Activated naive CD8-positive, alpha-beta T cell treated with anti-CD3 and anti-CD28 coated beads, Interleukin-2, amount 50 U/mL, for 24 hours (primary cell): ENCODE data around the gene PPM1F.

Experiments used
- ATAC-seq: fragments of 150-1000 bp; cut with Tn5 transposase; one replicate; pipeline ENCODE4 v1.10.0; 2021
- DNase-seq: peaks from one replicate; pipeline ENCODE4 v3.0.0; 2021
- H3K27ac Mint-ChIP-seq: one replicate; pipeline ENCODE4 v1.8.0; 2021; ENCODE audit warnings: mild to moderate bottlenecking, mixed read lengths
- H3K27me3 Mint-ChIP-seq: one replicate; pipeline ENCODE4 v1.8.0; 2021; ENCODE audit warnings: mixed read lengths
- H3K36me3 Mint-ChIP-seq: one replicate; pipeline ENCODE4 v1.8.0; 2021; ENCODE audit warnings: low read depth, mixed read lengths
- H3K4me1 Mint-ChIP-seq: one replicate; pipeline ENCODE4 v1.8.0; 2021; ENCODE audit warnings: mixed read lengths
- H3K4me3 Mint-ChIP-seq: one replicate; pipeline ENCODE4 v1.8.0; 2021; ENCODE audit warnings: mild to moderate bottlenecking, moderate library complexity, mixed read lengths
- H3K9me3 Mint-ChIP-seq: one replicate; pipeline ENCODE4 v1.8.0; 2021; ENCODE audit warnings: mixed read lengths

Gene PPM1F

DNA sequence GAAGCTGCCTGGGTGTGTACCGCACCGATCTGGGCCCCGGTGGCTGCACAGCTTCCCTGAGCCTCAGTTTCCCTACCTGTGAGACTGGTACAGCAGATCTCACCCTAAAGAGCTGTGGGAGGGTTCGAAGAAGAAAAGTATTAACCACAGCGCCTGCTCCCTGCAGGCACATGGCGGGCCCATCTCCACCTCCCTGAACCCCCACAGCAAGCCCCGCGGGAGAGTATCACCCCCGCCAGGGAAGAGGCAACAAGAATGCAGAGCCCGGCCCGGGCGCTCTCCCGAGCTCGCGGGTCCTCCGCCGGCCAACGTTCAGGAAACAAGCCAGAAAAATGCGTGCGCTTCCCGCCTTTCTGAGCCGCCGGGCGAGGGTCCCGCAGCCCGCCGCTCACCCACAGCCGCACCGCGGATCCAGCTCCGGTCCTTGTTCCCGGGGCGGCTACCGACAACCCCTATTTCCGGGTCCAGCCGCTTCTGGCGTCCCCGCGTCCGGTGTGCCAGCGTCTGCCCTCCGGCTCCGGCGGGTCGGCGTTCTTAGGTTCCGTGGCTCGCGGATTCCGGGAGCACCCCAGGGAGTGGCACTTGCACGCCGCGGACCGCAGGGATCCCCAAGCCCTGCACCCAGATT lies 29.8 kb upstream of the PPM1F start, which contains the start of gene TOP3B:
TOP3B (minus strand) TSS at position 450 of the 628 bp plus-strand sequence. CDS start 7,078 bp downstream, outside the sequence.
- Mint-ChIP-seq H3K4me1 (peaks cover 24% of the 10 kb centered on the region), H3K9me3 (no peaks in the 10 kb centered on the region), H3K27me3 (no peaks in the 10 kb centered on the region), H3K4me3 (peak within 1 kb of the TSS; percentile 88), H3K36me3 (peaks cover 5% of the 10 kb centered on the region), H3K27ac (peak within 1 kb of the TSS; percentile 80)
- DNase-seq (peak; percentile 88), ATAC-seq (peak; percentile 93)

- no peak for DNase-seq
- Mint-ChIP-seq H3K4me1 (peaks cover 24% of the 10 kb centered on the region), H3K27ac (peak overlapping the region; percentile 80)
These were observed 29.2 kb upstream of the PPM1F start for GRCh38 chr22:21981874-21982273.

GRCh38 chr22:21980547-21980946 lies 27.9 kb upstream of the PPM1F start:
- Mint-ChIP-seq H3K4me3 (peak overlapping the region; percentile 8), H3K36me3 (peaks cover 7% of the 10 kb centered on the region), H3K27ac (no peak overlapping the region), H3K4me1 (peaks cover 24% of the 10 kb centered on the region), H3K9me3 (no peaks in the 10 kb centered on the region), H3K27me3 (no peaks in the 10 kb centered on the region)
- no peak for ATAC-seq
- DNase-seq = no peak

More at GRCh38 chr22:21981874-21982273, 29.2 kb upstream of the PPM1F start:
- H3K4me3 Mint-ChIP-seq = peak overlapping the region; percentile 88
- no peaks in the 10 kb centered on the region for H3K27me3 Mint-ChIP-seq
- no peak for ATAC-seq
- H3K9me3 Mint-ChIP-seq = no peaks in the 10 kb centered on the region
- peaks cover 5% of the 10 kb centered on the region for H3K36me3 Mint-ChIP-seq

- DNase-seq = no peak
- Mint-ChIP-seq H3K4me3 (no peak overlapping the region), H3K27me3 (no peaks in the 10 kb centered on the region), H3K9me3 (no peaks in the 10 kb centered on the region), H3K4me1 (peaks cover 24% of the 10 kb centered on the region), H3K36me3 (peaks cover 9% of the 10 kb centered on the region), H3K27ac (no peak overlapping the region)
- ATAC-seq = no peak
These were observed 26.1 kb upstream of the PPM1F start for GRCh38 chr22:21978564-21979386.

- Mint-ChIP-seq H3K9me3 (no peaks in the 10 kb centered on the region), H3K4me3 (no peak overlapping the region), H3K27ac (no peak overlapping the region), H3K36me3 (peaks cover 9% of the 10 kb centered on the region), H3K4me1 (peaks cover 24% of the 10 kb centered on the region), H3K27me3 (no peaks in the 10 kb centered on the region)
- no peak for ATAC-seq
- no peak for DNase-seq
These were observed 25.2 kb upstream of the PPM1F start for GRCh38 chr22:21977814-21978213.

DNA sequence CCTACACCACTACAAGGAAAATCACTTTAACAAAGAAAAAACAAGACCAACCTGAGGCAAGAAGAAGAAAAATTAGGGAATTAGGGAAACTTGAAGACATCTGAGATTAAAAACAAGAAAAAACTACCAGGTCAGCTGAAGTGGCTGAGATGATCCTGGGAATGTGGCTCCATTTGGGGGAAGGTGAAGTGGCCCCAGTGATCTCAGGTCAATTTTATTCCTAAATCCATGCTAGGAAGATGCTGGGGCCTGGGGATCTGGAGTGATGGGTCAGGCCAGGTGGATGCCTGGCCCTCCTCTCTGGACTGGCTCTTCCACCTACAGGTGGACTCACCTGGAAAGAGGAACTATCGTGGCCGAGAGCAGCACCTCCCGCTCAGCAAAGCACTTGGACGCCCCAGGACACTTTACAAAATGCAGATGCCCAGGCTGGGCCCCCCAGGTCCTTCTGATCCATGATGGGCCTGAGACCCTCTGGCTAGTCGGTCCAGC lies 23.3 kb upstream of the PPM1F start:
- DNase-seq (no peak), ATAC-seq (no peak)
- Mint-ChIP-seq H3K9me3 (no peaks in the 10 kb centered on the region), H3K27me3 (no peaks in the 10 kb centered on the region), H3K27ac (no peak overlapping the region), H3K4me3 (no peak overlapping the region), H3K4me1 (peaks cover 11% of the 10 kb centered on the region), H3K36me3 (peaks cover 17% of the 10 kb centered on the region)

DNA sequence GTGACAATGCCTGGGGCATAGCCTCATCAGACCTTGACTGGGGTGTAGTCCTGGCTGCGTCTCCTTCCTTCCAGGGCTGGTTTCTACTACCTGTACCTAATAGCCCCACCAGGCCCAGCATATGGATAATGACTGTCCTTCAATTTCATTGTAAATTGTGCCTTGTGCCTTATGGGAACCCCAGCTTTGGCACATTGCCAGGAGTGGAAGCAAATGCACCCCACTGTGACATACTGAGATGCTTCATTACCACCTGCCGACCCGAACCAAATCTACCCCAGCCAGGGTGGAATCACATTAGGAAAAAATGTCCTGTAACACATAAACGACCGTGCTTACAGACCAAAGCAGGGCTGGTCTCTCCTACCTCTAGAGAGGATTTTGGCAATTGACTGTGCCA lies 22.6 kb upstream of the PPM1F start:
- peaks cover 21% of the 10 kb centered on the region for H3K36me3 Mint-ChIP-seq
- H3K27me3 Mint-ChIP-seq = no peaks in the 10 kb centered on the region
- ATAC-seq = no peak
- H3K4me1 Mint-ChIP-seq = peaks cover 5% of the 10 kb centered on the region
- no peak for DNase-seq
- no peaks in the 10 kb centered on the region for H3K9me3 Mint-ChIP-seq
- no peak overlapping the region for H3K27ac Mint-ChIP-seq
- no peak overlapping the region for H3K4me3 Mint-ChIP-seq

GRCh38 chr22:21974058-21974649 lies 21.5 kb upstream of the PPM1F start:
- Mint-ChIP-seq H3K9me3 (no peaks in the 10 kb centered on the region), H3K4me3 (no peak overlapping the region), H3K36me3 (peaks cover 21% of the 10 kb centered on the region), H3K4me1 (peaks cover 3% of the 10 kb centered on the region), H3K27me3 (no peaks in the 10 kb centered on the region), H3K27ac (no peak overlapping the region)
- DNase-seq (no peak), ATAC-seq (no peak)

DNA sequence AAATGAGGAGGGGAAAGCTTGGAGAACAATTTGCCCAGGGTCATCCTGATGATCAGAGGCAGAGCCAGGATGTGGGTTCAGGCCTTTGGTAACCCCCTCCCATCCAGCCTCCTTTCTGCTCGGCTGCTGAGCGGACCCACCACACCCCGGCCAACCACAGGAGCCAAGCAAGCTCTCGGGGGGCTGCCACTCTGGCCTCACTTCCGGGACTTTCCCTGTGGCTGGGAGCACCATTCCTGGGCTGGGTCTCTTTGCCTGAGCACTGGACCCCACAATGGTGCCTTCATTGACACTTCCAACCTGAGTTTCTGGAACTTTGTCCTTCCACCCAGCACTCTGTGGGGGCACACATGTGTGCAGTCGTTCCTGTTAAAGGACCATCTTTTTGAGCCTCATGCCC lies 20.2 kb upstream of the PPM1F start:
- DNase-seq (no peak), ATAC-seq (no peak)
- Mint-ChIP-seq H3K36me3 (peaks cover 20% of the 10 kb centered on the region), H3K9me3 (no peaks in the 10 kb centered on the region), H3K4me1 (no peaks in the 10 kb centered on the region), H3K27me3 (no peaks in the 10 kb centered on the region), H3K27ac (no peak overlapping the region), H3K4me3 (no peak overlapping the region)

DNA sequence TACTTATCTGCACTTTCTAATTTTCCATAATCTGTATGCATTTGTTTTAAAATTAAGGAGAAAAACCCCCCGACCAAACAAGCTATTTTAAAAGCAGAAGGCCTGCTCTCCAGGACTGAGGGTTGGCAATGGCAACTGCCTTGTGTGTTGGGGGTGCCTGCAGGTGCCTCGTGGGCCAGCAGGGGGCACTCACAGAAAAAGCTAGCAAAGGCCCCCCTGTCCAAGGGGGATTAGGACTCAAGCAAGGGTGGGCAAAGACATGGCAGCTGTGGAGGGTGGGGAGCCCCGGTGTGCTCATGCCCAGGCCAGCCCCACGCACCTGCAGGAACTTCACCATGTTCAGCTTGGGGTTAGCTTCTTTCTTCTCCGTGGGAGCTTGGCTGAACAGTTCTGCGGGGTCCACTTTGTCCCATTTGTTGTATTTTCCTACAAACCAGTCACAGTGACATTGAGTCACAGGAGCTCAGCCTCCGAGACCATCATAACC lies 19.7 kb upstream of the PPM1F start:
- Mint-ChIP-seq H3K36me3 (peaks cover 20% of the 10 kb centered on the region), H3K27ac (no peak overlapping the region)
- peak; percentile 38 for ATAC-seq

DNA sequence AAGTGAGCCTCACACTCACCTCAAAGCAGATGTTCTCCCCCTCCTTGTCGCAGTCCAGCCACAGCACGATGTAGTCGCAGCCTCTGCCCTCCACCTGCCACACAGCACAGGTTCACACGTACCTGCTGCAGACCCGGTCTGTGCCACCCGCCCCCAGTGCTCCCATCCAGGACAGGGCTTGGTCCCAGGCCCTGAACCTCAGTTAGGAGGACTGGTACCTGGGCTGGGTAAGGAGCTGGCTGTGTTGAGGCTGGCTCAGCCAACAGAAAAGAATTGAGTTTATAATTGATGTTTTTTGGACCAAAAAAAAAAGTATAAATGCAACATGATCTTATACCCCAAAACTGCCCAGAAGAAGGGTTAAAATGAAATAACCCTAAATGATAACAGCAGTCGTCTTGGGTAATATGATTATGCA lies 19.2 kb upstream of the PPM1F start:
- Mint-ChIP-seq H3K27ac (no peak overlapping the region), H3K4me3 (no peak overlapping the region), H3K9me3 (no peaks in the 10 kb centered on the region), H3K27me3 (no peaks in the 10 kb centered on the region), H3K36me3 (peaks cover 20% of the 10 kb centered on the region), H3K4me1 (no peaks in the 10 kb centered on the region)
- DNase-seq (no peak), ATAC-seq (no peak)

More for the DNA sequence above, 19.7 kb upstream of the PPM1F start:
- no peak overlapping the region for H3K4me3 Mint-ChIP-seq
- peak; percentile 67 for DNase-seq
- H3K27me3 Mint-ChIP-seq = no peaks in the 10 kb centered on the region
- no peaks in the 10 kb centered on the region for H3K4me1 Mint-ChIP-seq
- no peaks in the 10 kb centered on the region for H3K9me3 Mint-ChIP-seq

GRCh38 chr22:21970800-21971617 lies 18.4 kb upstream of the PPM1F start:
- ATAC-seq (no peak), DNase-seq (no peak)
- Mint-ChIP-seq H3K27ac (no peak overlapping the region), H3K27me3 (no peaks in the 10 kb centered on the region), H3K4me1 (no peaks in the 10 kb centered on the region), H3K36me3 (peaks cover 20% of the 10 kb centered on the region), H3K4me3 (no peak overlapping the region), H3K9me3 (no peaks in the 10 kb centered on the region)

- Mint-ChIP-seq H3K9me3 (no peaks in the 10 kb centered on the region), H3K27ac (no peak overlapping the region), H3K27me3 (no peaks in the 10 kb centered on the region), H3K36me3 (peaks cover 17% of the 10 kb centered on the region), H3K4me3 (no peak overlapping the region), H3K4me1 (no peaks in the 10 kb centered on the region)
- DNase-seq (no peak), ATAC-seq (no peak)
These were observed 17.6 kb upstream of the PPM1F start for GRCh38 chr22:21970037-21970799.
